ENCODE measurements around the gene LRMDA. TPM values are rescaled to one million over a fixed set of nuclear protein-coding genes. Genes with fewer than 3 reads are reported as not detected.
A peak's percentile ranks its signal among the peaks of the same experiment; 100 is the strongest.

The LRMDA gene
- total and polyA plus RNA-seq, 2 of the 8 experiments (the other 6 are each of a cell fraction or from before 2014, with no cell fraction given), result 0.86 to 2.8 TPM

- Histone ChIP-seq H3K36me3 (ENCODE audit: control insufficient read depth in 2 of 4, insufficient read depth in 4 of 4, low read length in 3 of 4) (no peaks in the 10 kb centered on the region), H3K18ac (ENCODE audit: extremely low read depth, low read length) (no peak overlapping the region), H3K79me1 (ENCODE audit: low read depth, low read length) (no peaks in the 10 kb centered on the region), H3K4me3 (ENCODE audit: extremely low read depth in 1 of 4, insufficient read depth in 2 of 4, low read depth in 3 of 4, low read length in 4 of 4) (0 out of 8 replicates have a peak overlapping the region, but pooled peaks of 1 of the 4 experiments have one; percentile 3), H2BK20ac (ENCODE audit: low read length) (no peak overlapping the region), H4K20me1 (replicated peaks in 1 of 2; ENCODE audit: control insufficient read depth in 1 of 2, insufficient read depth in 2 of 2, low read length in 2 of 2) (peaks cover 6 to 10% of the 10 kb centered on the region in 2 experiments), H4K8ac (ENCODE audit: extremely low read depth, insufficient read depth, low read length) (no peak overlapping the region), H3K23me2 (ENCODE audit: low read depth, low read length) (no peaks in the 10 kb centered on the region), H3K9ac (replicated peaks in 1 of 4; ENCODE audit: extremely low read depth in 1 of 4, low read depth in 3 of 4, low read length in 3 of 4) (no peak overlapping the region), H3K9me3 (ENCODE audit: insufficient read depth in 2 of 2, low read depth in 1 of 2, low read length in 1 of 2) (no peaks in the 10 kb centered on the region), H4K91ac (replicated peaks; ENCODE audit: insufficient read length, low read length) (no peak overlapping the region), H3K23ac (ENCODE audit: insufficient read length) (no peak overlapping the region), H3K4ac (replicated peaks; ENCODE audit: insufficient read length, low read depth, low read length) (no peak overlapping the region), H3K27ac (ENCODE audit: low read depth, low read length) (no peak overlapping the region), H3K56ac (replicated peaks; ENCODE audit: insufficient read length, low read depth, low read length) (no peak overlapping the region), H2BK120ac (replicated peaks; ENCODE audit: low read depth, low read length) (no peak overlapping the region), H2AK5ac (ENCODE audit: low read depth, low read length) (no peak overlapping the region), H4K5ac (ENCODE audit: insufficient read length, low read depth, low read length) (no peak overlapping the region), H2BK15ac (ENCODE audit: low read length) (no peak overlapping the region), H3K4me1 (replicated peaks in 1 of 4; ENCODE audit: control insufficient read depth in 3 of 4, insufficient read depth in 4 of 4, low read length in 3 of 4) (peaks cover 3 to 7% (median 5%) of the 10 kb centered on the region in 4 experiments; a peak in 4 of 7 replicates), H3K27me3 (replicated peaks in 1 of 4; ENCODE audit: control insufficient read depth in 3 of 4, extremely low read depth in 1 of 4, insufficient read depth in 3 of 4, low read length in 3 of 4) (peaks cover 73 to 90% (median 84%) of the 10 kb centered on the region in 4 experiments), H2BK5ac (ENCODE audit: low read depth, low read length) (no peak overlapping the region), H2AFZ (ENCODE audit: low read length) (no peak overlapping the region), H3K79me2 (ENCODE audit: control insufficient read depth in 1 of 2, insufficient read depth in 2 of 2, low read length in 2 of 2) (no peaks in the 10 kb centered on the region), H3K4me2 (ENCODE audit: insufficient read depth in 1 of 2, low read depth in 2 of 2, low read length in 2 of 2) (peak overlapping the region; percentile 45; a peak in 3 of 4 replicates), H3K14ac (ENCODE audit: insufficient read length) (no peak overlapping the region), H2BK12ac (ENCODE audit: low read depth, low read length) (no peak overlapping the region)
- ChIA-PET POLR2A (ENCODE audit: partially characterized antibody) (interaction anchor here (1.3 to 1.7 kb wide), 3 partner anchors 12 to 21 kb away, joined by 3 to 9 read pairs (median 5); no protein-coding TSS in a partner anchor), CTCF (ENCODE audit: partially characterized antibody) (interaction anchor here (1.2 to 2.6 kb wide), 3 partner anchors 13 to 230 kb away, joined by 4 to 8 read pairs (median 5); partner anchors contain the start of gene LRMDA)
- DNase-seq (ENCODE audit: low read depth in 1 of 2, low spot score in 2 of 2) (peak; percentile 61 to 79), FAIRE-seq (peak; percentile 89)
- WGBS, 2 experiments (ENCODE audit: extremely low coverage in 1 of 2, insufficient coverage in 1 of 2, insufficient read length in 1 of 2, insufficient replicate concordance in 2 of 2, low coverage in 1 of 2, low lambda C conversion rate in 2 of 2, missing lambda C conversion rate in 1 of 2), result 6% methylated on average over 5 of the region's 5 CpGs; no CpG with 5 or more reads in 1 of the 2 experiments
- no peak for TF ChIP-seq ZNF274 (IDR thresholded peaks at IDR 0.05; ENCODE audit: borderline replicate concordance, extremely low read depth, low read length)
- TF ChIP-seq HDAC6 (IDR thresholded peaks at IDR 0.05; ENCODE audit: low read depth, low read length), result no peak
- no peak for TF ChIP-seq POLR2AphosphoS5 (IDR thresholded peaks at IDR 0.05; ENCODE audit: low read depth, low read length)
- peak; percentile 99 for TF ChIP-seq RXRA (IDR thresholded peaks at IDR 0.05; ENCODE audit: insufficient read depth, low read depth, low read length)
Observed at GRCh38 chr10:75417522-75417927, 13.9 kb upstream of the LRMDA start.
